Measurements from ENCODE around the gene CA11. TPM values are rescaled to one million over a fixed set of nuclear protein-coding genes. Genes with fewer than 3 reads are reported as not detected.

Gene CA11
- total and polyA plus RNA-seq, 2 of the 8 experiments (the other 6 are each of a cell fraction or from before 2014, with no cell fraction given), result 51.7 to 71.4 TPM

GRCh38 chr19:48636859-48637448 is 9.0 kb downstream of the CA11 start, which contains the start of gene DBP (continued):
- TF ChIP-seq RNF2 (IDR thresholded peaks at IDR 0.05; ENCODE audit: borderline replicate concordance, low read depth, low read length, missing control alignments, poor library complexity, severe bottlenecking) (no peak), CEBPB (IDR thresholded peaks at IDR 0.05; ENCODE audit: low read depth, low read length) (peak; percentile 62)

All from H1 (cell line).